ENCODE data around the gene GGT6.

GGT6 gene

GRCh38 chr17:4516735-4517134 lies 43.6 kb downstream of the GGT6 start:
- Histone ChIP-seq H3K9me3 (ENCODE audit: control insufficient read depth, insufficient read depth, low read length) (no peaks in the 10 kb centered on the region), H3K4me3 (ENCODE audit: low read depth, low read length) (no peak overlapping the region), H3K27me3 (ENCODE audit: control insufficient read depth, insufficient read depth, low read length) (peaks cover 8% of the 10 kb centered on the region), H3K36me3 (ENCODE audit: control insufficient read depth, insufficient read depth, low read length) (no peaks in the 10 kb centered on the region), H3K9ac (ENCODE audit: low read depth, low read length) (no peak overlapping the region), H3K4me1 (ENCODE audit: control insufficient read depth, insufficient read depth, low read length) (no peaks in the 10 kb centered on the region), H3K27ac (ENCODE audit: low read depth, low read length) (no peak overlapping the region)

GRCh38 chr17:4515501-4515900 lies 44.9 kb downstream of the GGT6 start:
- H3K36me3 ChIP-seq (ENCODE audit: control insufficient read depth, insufficient read depth, low read length) = no peaks in the 10 kb centered on the region
- no peak overlapping the region for H3K4me3 ChIP-seq (ENCODE audit: low read depth, low read length)
- no peaks in the 10 kb centered on the region for H3K27me3 ChIP-seq (ENCODE audit: control insufficient read depth, insufficient read depth, low read length)
- no peak overlapping the region for H3K9ac ChIP-seq (ENCODE audit: low read depth, low read length)
- H3K9me3 ChIP-seq (ENCODE audit: control insufficient read depth, insufficient read depth, low read length) = no peaks in the 10 kb centered on the region
- H3K4me1 ChIP-seq (ENCODE audit: control insufficient read depth, insufficient read depth, low read length) = no peaks in the 10 kb centered on the region
- no peak overlapping the region for H3K27ac ChIP-seq (ENCODE audit: low read depth, low read length)

GRCh38 chr17:4514779-4515178 lies 45.6 kb downstream of the GGT6 start:
- Histone ChIP-seq H3K4me3 (ENCODE audit: low read depth, low read length) (no peak overlapping the region), H3K27ac (ENCODE audit: low read depth, low read length) (no peak overlapping the region), H3K9ac (ENCODE audit: low read depth, low read length) (no peak overlapping the region)

GRCh38 chr17:4514206-4514605 lies 46.2 kb downstream of the GGT6 start:
- H3K27ac ChIP-seq (ENCODE audit: low read depth, low read length) = peak overlapping the region; percentile 7
- no peaks in the 10 kb centered on the region for H3K27me3 ChIP-seq (ENCODE audit: control insufficient read depth, insufficient read depth, low read length)
- H3K9ac ChIP-seq (ENCODE audit: low read depth, low read length) = no peak overlapping the region
- H3K9me3 ChIP-seq (ENCODE audit: control insufficient read depth, insufficient read depth, low read length) = no peaks in the 10 kb centered on the region
- no peaks in the 10 kb centered on the region for H3K36me3 ChIP-seq (ENCODE audit: control insufficient read depth, insufficient read depth, low read length)
- H3K4me1 ChIP-seq (ENCODE audit: control insufficient read depth, insufficient read depth, low read length) = no peaks in the 10 kb centered on the region
- H3K4me3 ChIP-seq (ENCODE audit: low read depth, low read length) = no peak overlapping the region

More at GRCh38 chr17:4514779-4515178, 45.6 kb downstream of the GGT6 start:
- no peaks in the 10 kb centered on the region for H3K36me3 ChIP-seq (ENCODE audit: control insufficient read depth, insufficient read depth, low read length)
- no peaks in the 10 kb centered on the region for H3K9me3 ChIP-seq (ENCODE audit: control insufficient read depth, insufficient read depth, low read length)
- H3K4me1 ChIP-seq (ENCODE audit: control insufficient read depth, insufficient read depth, low read length) = no peaks in the 10 kb centered on the region
- no peaks in the 10 kb centered on the region for H3K27me3 ChIP-seq (ENCODE audit: control insufficient read depth, insufficient read depth, low read length)

- Histone ChIP-seq H3K4me1 (ENCODE audit: control insufficient read depth, insufficient read depth, low read length) (no peaks in the 10 kb centered on the region), H3K9me3 (ENCODE audit: control insufficient read depth, insufficient read depth, low read length) (no peaks in the 10 kb centered on the region), H3K9ac (ENCODE audit: low read depth, low read length) (no peak overlapping the region), H3K27ac (ENCODE audit: low read depth, low read length) (no peak overlapping the region), H3K4me3 (ENCODE audit: low read depth, low read length) (no peak overlapping the region), H3K36me3 (ENCODE audit: control insufficient read depth, insufficient read depth, low read length) (no peaks in the 10 kb centered on the region), H3K27me3 (ENCODE audit: control insufficient read depth, insufficient read depth, low read length) (no peaks in the 10 kb centered on the region)
These were observed 47.0 kb downstream of the GGT6 start for GRCh38 chr17:4513113-4514032.

GRCh38 chr17:4512156-4513112 lies 47.9 kb downstream of the GGT6 start:
- H3K9ac ChIP-seq (ENCODE audit: low read depth, low read length) = no peak overlapping the region
- H3K27me3 ChIP-seq (ENCODE audit: control insufficient read depth, insufficient read depth, low read length) = no peaks in the 10 kb centered on the region
- no peaks in the 10 kb centered on the region for H3K4me1 ChIP-seq (ENCODE audit: control insufficient read depth, insufficient read depth, low read length)
- H3K4me3 ChIP-seq (ENCODE audit: low read depth, low read length) = no peak overlapping the region
- H3K36me3 ChIP-seq (ENCODE audit: control insufficient read depth, insufficient read depth, low read length) = no peaks in the 10 kb centered on the region
- H3K9me3 ChIP-seq (ENCODE audit: control insufficient read depth, insufficient read depth, low read length) = no peaks in the 10 kb centered on the region
- no peak overlapping the region for H3K27ac ChIP-seq (ENCODE audit: low read depth, low read length)

- no peaks in the 10 kb centered on the region for H3K4me1 ChIP-seq (ENCODE audit: control insufficient read depth, insufficient read depth, low read length)
- no peak overlapping the region for H3K9ac ChIP-seq (ENCODE audit: low read depth, low read length)
- no peaks in the 10 kb centered on the region for H3K27me3 ChIP-seq (ENCODE audit: control insufficient read depth, insufficient read depth, low read length)
- no peaks in the 10 kb centered on the region for H3K36me3 ChIP-seq (ENCODE audit: control insufficient read depth, insufficient read depth, low read length)
- no peak overlapping the region for H3K4me3 ChIP-seq (ENCODE audit: low read depth, low read length)
- no peaks in the 10 kb centered on the region for H3K9me3 ChIP-seq (ENCODE audit: control insufficient read depth, insufficient read depth, low read length)
- no peak overlapping the region for H3K27ac ChIP-seq (ENCODE audit: low read depth, low read length)
These were observed 49.0 kb downstream of the GGT6 start for GRCh38 chr17:4511199-4511932.

GRCh38 chr17:4510618-4510941 lies 49.8 kb downstream of the GGT6 start:
- H3K27ac ChIP-seq (ENCODE audit: low read depth, low read length) = no peak overlapping the region
- no peak overlapping the region for H3K4me3 ChIP-seq (ENCODE audit: low read depth, low read length)
- H3K9me3 ChIP-seq (ENCODE audit: control insufficient read depth, insufficient read depth, low read length) = no peaks in the 10 kb centered on the region
- H3K4me1 ChIP-seq (ENCODE audit: control insufficient read depth, insufficient read depth, low read length) = no peaks in the 10 kb centered on the region
- no peak overlapping the region for H3K9ac ChIP-seq (ENCODE audit: low read depth, low read length)
- no peaks in the 10 kb centered on the region for H3K27me3 ChIP-seq (ENCODE audit: control insufficient read depth, insufficient read depth, low read length)
- no peaks in the 10 kb centered on the region for H3K36me3 ChIP-seq (ENCODE audit: control insufficient read depth, insufficient read depth, low read length)

GRCh38 chr17:4509923-4510617 lies 50.3 kb downstream of the GGT6 start:
- no peak overlapping the region for H3K9ac ChIP-seq (ENCODE audit: low read depth, low read length)
- no peaks in the 10 kb centered on the region for H3K4me1 ChIP-seq (ENCODE audit: control insufficient read depth, insufficient read depth, low read length)
- no peak overlapping the region for H3K4me3 ChIP-seq (ENCODE audit: low read depth, low read length)
- H3K36me3 ChIP-seq (ENCODE audit: control insufficient read depth, insufficient read depth, low read length) = no peaks in the 10 kb centered on the region
- no peak overlapping the region for H3K27ac ChIP-seq (ENCODE audit: low read depth, low read length)
- H3K27me3 ChIP-seq (ENCODE audit: control insufficient read depth, insufficient read depth, low read length) = no peaks in the 10 kb centered on the region
- H3K9me3 ChIP-seq (ENCODE audit: control insufficient read depth, insufficient read depth, low read length) = no peaks in the 10 kb centered on the region

- Histone ChIP-seq H3K9ac (ENCODE audit: low read depth, low read length) (no peak overlapping the region), H3K9me3 (ENCODE audit: control insufficient read depth, insufficient read depth, low read length) (no peaks in the 10 kb centered on the region), H3K27me3 (ENCODE audit: control insufficient read depth, insufficient read depth, low read length) (no peaks in the 10 kb centered on the region), H3K4me1 (ENCODE audit: control insufficient read depth, insufficient read depth, low read length) (no peaks in the 10 kb centered on the region), H3K4me3 (ENCODE audit: low read depth, low read length) (no peak overlapping the region), H3K27ac (ENCODE audit: low read depth, low read length) (no peak overlapping the region), H3K36me3 (ENCODE audit: control insufficient read depth, insufficient read depth, low read length) (no peaks in the 10 kb centered on the region)
These were observed 51.0 kb downstream of the GGT6 start for GRCh38 chr17:4509401-4509800.

Measured in HUES48 (cell line).